Peyer's patch (tissue), 4 donors: ENCODE results near the gene DOK4.

Source experiments
- POLR2A ChIP-seq, 2 donors: fragments of 450-650 bp; IDR thresholded peaks; one replicate each; pipeline ENCODE4 v1.5.1; 2017; ENCODE audit warnings: antibody characterized with exemption in 2 of 2, mild to moderate bottlenecking in 2 of 2, moderate library complexity in 2 of 2
- TF ChIP-seq, protein P1 (sequence below), 6 experiments: fragments of 450-650 bp in 4 of 6; fragments of 200-600 bp in 2 of 6; sonication (generic) in 1 of 6; IDR thresholded peaks; one replicate each; pipeline ENCODE4 v1.5.1; 2017 to 2019; ENCODE audit warnings: antibody characterized with exemption in 6 of 6, mild to moderate bottlenecking in 3 of 6, moderate library complexity in 1 of 6

DNA sequence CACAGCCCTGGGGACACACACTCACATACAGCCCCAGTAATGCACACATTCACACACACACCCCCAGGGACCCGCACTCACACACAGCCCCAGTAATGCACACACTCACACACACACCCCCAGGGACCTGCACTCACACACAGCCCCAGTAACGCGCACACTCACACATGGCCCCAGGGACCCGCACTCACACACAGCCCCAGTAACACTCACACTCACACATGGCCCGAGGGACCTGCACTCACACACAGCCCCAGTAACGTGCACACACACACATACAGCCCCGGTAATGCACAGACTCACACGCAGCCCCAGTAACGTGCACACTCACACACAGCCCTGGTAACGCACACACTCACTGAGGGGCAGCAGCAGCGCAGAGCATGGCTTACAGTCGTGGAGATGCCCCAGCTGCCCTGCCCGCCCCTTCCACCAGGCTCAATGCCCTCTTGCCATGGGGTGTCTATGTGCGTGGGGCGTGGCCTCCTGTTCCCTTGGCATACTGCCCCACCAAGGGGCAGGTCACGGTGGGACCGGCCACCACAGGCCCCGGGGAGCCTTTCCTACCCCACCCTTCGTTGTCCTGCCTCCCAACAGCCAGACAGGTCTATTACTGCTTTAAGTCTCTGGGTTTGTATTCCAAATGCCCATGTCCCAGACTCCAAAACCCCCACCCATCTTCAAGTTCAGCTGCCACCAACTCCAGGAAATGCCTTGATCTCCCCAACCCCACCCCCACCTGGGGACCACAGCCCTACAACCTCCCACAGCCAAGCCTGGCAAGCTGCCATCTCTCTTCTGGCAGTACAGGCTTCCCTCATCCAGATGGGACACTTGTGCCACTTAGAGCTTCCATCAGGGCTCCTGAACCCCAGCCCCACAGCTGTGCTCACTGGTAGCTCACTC is 47.4 kb upstream of the DOK4 start:
- TF ChIP-seq, protein P1, sequence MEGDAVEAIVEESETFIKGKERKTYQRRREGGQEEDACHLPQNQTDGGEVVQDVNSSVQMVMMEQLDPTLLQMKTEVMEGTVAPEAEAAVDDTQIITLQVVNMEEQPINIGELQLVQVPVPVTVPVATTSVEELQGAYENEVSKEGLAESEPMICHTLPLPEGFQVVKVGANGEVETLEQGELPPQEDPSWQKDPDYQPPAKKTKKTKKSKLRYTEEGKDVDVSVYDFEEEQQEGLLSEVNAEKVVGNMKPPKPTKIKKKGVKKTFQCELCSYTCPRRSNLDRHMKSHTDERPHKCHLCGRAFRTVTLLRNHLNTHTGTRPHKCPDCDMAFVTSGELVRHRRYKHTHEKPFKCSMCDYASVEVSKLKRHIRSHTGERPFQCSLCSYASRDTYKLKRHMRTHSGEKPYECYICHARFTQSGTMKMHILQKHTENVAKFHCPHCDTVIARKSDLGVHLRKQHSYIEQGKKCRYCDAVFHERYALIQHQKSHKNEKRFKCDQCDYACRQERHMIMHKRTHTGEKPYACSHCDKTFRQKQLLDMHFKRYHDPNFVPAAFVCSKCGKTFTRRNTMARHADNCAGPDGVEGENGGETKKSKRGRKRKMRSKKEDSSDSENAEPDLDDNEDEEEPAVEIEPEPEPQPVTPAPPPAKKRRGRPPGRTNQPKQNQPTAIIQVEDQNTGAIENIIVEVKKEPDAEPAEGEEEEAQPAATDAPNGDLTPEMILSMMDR (IDR thresholded peaks at IDR 0.05) = no peak
- no peak for TF ChIP-seq POLR2A (IDR thresholded peaks at IDR 0.05)
